Effector memory CD4-positive, alpha-beta T cell (primary cell): Measurements from ENCODE around the gene TMEM132D.
"Not testable (repeated sequence)": the region's sequence is repeated elsewhere in the genome, so short reads cannot be mapped to it uniquely, and the experiment has no call there.

ENCODE experiments used
- DNase-seq, 3 donors: peaks; one replicate each; pipeline ENCODE4 v3.0.0-alpha.2; 2020
- H3K27ac ChIP-seq: 2 replicates; pipeline ENCODE4 v1.7.0; 2013; ENCODE audit warnings: mild to moderate bottlenecking, low read length, moderate library complexity; ENCODE audit not compliant: insufficient read depth, poor library complexity, severe bottlenecking
- H3K27me3 ChIP-seq: replicated peaks from 2 replicates; pipeline ENCODE4 v1.7.0; 2013; ENCODE audit warnings: mild to moderate bottlenecking, low read length; ENCODE audit not compliant: insufficient read depth, control insufficient read depth, poor library complexity, severe bottlenecking
- H3K36me3 ChIP-seq: 2 replicates; pipeline ENCODE4 v1.7.0; 2013; ENCODE audit warnings: mild to moderate bottlenecking, low read length, moderate library complexity; ENCODE audit not compliant: control insufficient read depth, insufficient read depth
- H3K4me1 ChIP-seq: 2 replicates; pipeline ENCODE4 v1.7.0; 2013; ENCODE audit warnings: low read length, mild to moderate bottlenecking; ENCODE audit not compliant: control insufficient read depth, insufficient read depth, poor library complexity, severe bottlenecking
- H3K4me3 ChIP-seq: 2 replicates; pipeline ENCODE4 v1.7.0; 2013; ENCODE audit warnings: low read length, low read depth, mild to moderate bottlenecking; ENCODE audit not compliant: insufficient read depth, poor library complexity, severe bottlenecking
- H3K9me3 ChIP-seq: 2 replicates; pipeline ENCODE4 v1.7.0; 2013; ENCODE audit warnings: mild to moderate bottlenecking, low read length, moderate library complexity; ENCODE audit not compliant: control insufficient read depth

TMEM132D gene

DNA sequence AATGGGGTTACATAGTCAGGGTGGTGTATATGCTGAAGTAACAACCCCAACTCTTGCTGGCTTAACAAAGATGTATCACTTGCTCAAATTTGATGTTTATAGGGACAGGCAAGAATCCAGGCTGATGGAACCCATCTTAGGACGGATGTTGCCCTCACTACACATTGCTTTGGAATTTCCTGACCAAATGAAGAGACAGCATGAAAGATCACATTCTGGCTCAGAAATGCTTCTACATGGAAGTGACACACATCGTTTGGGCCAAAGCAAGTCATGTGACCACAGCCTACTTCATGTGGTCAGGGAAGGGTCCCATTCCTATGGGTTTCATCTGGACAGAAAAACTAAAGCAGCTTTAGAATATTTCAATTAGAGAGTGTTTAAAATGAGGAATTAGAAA lies 345.8 kb downstream of the TMEM132D start:
- H3K4me1 ChIP-seq: no peaks in the 10 kb centered on the region
- no peaks in the 10 kb centered on the region for H3K27me3 ChIP-seq
- no peak overlapping the region for H3K4me3 ChIP-seq
- DNase-seq: no peak
- no peaks in the 10 kb centered on the region for H3K9me3 ChIP-seq
- H3K36me3 ChIP-seq: no peaks in the 10 kb centered on the region
- no peak overlapping the region for H3K27ac ChIP-seq

DNA sequence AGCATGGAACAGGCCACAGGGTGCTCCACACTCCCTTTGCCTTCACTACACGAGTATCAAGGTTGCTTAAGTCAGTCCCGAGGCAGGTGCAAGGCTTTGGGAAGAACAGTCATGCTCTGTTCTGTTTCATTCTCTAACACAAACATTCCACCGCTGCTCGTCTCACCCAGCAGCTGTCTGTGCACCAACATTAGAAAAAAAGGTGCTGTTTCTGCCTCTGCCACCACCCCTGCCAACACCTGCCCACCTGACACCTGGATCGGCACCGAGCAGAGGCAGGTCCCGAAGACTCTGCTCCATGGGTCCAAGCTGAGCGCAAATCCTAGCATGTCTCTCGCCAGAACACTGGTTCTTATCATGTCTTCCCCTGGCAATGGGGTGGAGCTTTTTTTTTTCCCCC lies 347.7 kb downstream of the TMEM132D start:
- no peaks in the 10 kb centered on the region for H3K4me1 ChIP-seq
- no peaks in the 10 kb centered on the region for H3K27me3 ChIP-seq
- no peaks in the 10 kb centered on the region for H3K36me3 ChIP-seq
- DNase-seq: no peak
- no peaks in the 10 kb centered on the region for H3K9me3 ChIP-seq
- no peak overlapping the region for H3K27ac ChIP-seq
- no peak overlapping the region for H3K4me3 ChIP-seq

DNA sequence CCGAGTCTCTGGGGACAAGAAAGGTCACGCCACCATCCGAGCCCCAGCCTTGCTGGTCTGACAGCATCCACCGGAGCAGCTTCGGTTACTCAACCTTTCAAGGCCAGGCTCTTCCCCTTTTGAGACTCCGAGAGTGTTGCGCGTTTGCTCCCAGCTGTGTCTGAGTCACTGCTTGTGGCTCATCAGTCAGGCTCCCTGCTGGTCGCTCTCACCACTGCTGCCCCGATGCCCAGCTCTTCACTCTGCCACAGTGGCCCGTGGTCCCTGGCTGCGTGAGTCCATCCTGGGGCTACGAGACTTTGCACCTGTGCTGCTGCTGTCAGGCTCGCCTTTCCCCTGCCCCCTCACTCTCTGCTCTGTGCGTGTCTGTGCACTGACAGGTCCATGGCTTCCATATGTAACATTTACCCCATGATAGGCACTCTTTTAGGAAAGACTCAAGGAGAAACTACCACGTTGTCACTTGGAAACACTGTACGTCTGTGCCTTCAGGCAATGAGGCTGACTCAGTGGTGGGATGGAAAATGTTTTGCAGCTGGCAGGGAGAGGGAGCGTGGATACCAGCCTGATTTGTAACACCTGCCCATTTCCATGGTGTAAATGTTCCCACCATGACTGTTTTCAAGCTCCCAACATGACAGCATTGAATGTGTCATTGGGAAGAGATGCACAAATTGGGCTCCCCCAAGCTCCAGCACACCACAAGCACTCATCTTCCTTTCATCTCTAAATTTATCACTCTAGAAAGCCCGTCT lies 350.7 kb downstream of the TMEM132D start:
- Histone ChIP-seq H3K27me3 (no peaks in the 10 kb centered on the region), H3K4me3 (no peak overlapping the region), H3K36me3 (no peaks in the 10 kb centered on the region), H3K4me1 (no peaks in the 10 kb centered on the region), H3K27ac (no peak overlapping the region), H3K9me3 (no peaks in the 10 kb centered on the region)
- DNase-seq: no peak

DNA sequence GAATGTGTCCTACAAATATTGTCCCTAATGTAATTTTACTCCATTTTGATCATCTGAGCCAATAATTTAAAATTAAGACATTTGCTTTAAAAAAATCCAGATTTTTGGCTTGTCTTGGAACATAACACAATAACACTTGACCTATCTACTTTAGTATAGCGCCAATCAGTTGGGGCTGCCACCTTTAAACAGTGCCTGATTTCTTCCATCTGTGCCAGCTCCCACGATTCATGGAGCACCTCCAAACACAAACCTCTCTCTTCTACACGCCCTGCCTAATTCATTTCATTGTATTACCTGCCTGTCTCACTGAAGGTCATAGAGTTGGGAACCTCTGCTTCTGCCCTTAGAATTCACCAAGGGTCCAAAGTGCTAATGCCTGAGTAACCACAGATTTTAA lies 352.4 kb downstream of the TMEM132D start:
- H3K9me3 ChIP-seq: no peaks in the 10 kb centered on the region

DNA sequence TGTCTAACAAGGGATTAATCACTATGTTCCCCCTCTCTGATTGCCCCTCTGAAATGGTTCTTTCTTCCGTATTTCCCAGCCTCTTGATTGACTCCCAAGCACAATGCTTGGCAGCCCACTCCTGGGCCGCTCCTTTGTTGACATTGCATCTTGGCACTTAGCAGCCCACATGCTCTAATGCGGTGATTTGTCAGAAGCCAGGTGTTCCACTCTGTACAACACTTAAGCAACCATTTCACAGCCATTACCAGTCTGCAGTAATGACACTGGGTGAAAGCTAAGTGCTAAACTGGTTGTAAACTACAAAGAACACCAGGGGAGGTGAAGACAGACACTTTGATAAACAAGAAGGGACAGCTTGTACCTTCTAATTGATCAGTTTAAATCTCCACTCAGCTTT lies 353.5 kb downstream of the TMEM132D start:
- H3K27ac ChIP-seq: no peak overlapping the region
- no peaks in the 10 kb centered on the region for H3K27me3 ChIP-seq
- DNase-seq: no peak
- H3K4me1 ChIP-seq: no peaks in the 10 kb centered on the region
- H3K36me3 ChIP-seq: no peaks in the 10 kb centered on the region
- no peak overlapping the region for H3K4me3 ChIP-seq
- no peaks in the 10 kb centered on the region for H3K9me3 ChIP-seq

More for the DNA sequence above, 352.4 kb downstream of the TMEM132D start:
- H3K27ac ChIP-seq: no peak overlapping the region
- H3K27me3 ChIP-seq: no peaks in the 10 kb centered on the region
- no peaks in the 10 kb centered on the region for H3K4me1 ChIP-seq
- DNase-seq: no peak
- no peaks in the 10 kb centered on the region for H3K36me3 ChIP-seq
- H3K4me3 ChIP-seq: no peak overlapping the region

DNA sequence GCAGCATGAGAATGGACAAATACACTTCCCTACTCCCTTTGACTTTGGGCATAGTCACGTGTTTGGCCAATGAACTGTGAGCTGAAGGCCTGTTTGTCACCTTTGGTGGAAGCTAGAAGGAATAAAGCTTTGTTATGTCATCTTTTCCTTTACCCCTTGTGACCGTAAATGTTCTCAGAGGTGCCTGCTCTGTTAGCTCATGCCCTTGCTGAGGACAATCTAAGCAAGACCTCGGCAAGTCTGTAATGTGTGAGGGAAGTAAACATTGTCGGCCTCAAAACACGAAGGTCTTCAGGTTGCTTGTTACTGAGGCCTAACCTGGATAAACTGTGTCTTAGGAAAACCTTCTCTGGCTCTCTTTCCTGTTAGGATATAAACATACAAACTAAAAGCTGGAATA lies 354.2 kb downstream of the TMEM132D start:
- Histone ChIP-seq H3K4me3 (no peak overlapping the region), H3K9me3 (no peaks in the 10 kb centered on the region), H3K27me3 (no peaks in the 10 kb centered on the region), H3K27ac (no peak overlapping the region), H3K36me3 (no peaks in the 10 kb centered on the region), H3K4me1 (no peaks in the 10 kb centered on the region)
- DNase-seq: no peak

DNA sequence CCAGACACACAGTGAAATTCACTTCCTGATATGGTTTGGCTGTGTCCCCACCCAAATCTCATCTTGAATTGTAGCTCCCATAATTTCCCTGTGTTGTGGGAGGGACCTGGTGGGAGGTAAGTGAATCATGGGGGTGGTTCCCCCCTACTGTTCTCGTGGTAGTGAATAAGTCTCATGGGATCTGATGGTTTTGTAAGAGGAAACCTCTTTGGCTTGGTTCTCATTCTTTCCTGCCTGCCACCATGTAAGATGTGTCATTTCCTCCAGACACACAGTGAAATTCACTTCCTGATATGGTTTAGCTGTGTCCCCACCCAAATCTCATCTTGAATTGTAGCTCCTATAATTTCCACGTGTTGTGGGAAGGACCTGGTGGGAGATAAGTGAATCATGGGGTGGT lies 354.8 kb downstream of the TMEM132D start:
- not testable (repeated sequence) for H3K9me3 ChIP-seq, DNase-seq, H3K27me3 ChIP-seq

DNA sequence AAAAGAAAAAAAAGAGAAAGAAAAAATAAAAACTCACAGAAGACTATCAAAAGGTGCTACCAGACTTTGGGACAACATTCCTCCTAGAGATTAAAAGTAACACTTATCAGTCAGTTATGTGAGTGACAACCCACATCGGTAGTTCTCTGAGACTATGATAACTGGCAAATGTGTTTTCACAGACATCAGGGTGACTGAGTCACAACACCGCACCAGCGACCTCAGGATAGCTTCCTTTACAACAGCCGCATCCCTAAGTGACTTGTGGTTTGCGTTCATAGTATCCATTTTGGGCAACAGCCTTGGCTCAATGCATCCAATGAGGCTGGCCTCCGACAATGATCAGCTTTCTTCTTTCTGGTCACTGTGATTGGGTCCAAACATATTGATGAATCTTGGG lies 359.1 kb downstream of the TMEM132D start:
- no peaks in the 10 kb centered on the region for H3K4me1 ChIP-seq
- H3K27me3 ChIP-seq: no peaks in the 10 kb centered on the region
- no peaks in the 10 kb centered on the region for H3K9me3 ChIP-seq
- no peaks in the 10 kb centered on the region for H3K36me3 ChIP-seq
- H3K4me3 ChIP-seq: no peak overlapping the region
- DNase-seq: no peak
- no peak overlapping the region for H3K27ac ChIP-seq

More for the DNA sequence above, 354.8 kb downstream of the TMEM132D start:
- H3K4me3 ChIP-seq, H3K36me3 ChIP-seq, H3K4me1 ChIP-seq, H3K27ac ChIP-seq: not testable (repeated sequence)

DNA sequence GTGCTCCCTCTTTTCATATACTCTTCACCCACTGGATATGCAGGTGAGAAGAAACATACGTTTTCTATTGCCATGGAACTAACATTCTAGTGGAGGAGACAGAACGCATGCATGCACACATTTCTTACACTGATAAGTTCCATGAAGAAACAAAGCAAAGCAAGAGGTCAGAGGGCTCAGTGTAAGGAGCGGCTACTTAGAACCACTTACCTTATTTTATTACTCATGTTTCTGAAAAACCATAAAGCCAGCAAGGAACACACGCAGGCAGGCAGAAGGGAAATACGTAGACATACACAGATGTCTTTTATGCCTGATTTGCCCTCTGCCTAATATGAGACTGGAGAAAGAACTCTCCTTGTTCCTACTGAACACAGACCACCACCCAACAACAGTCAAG lies 362.9 kb downstream of the TMEM132D start:
- Histone ChIP-seq H3K27me3 (no peaks in the 10 kb centered on the region), H3K36me3 (no peaks in the 10 kb centered on the region), H3K27ac (no peak overlapping the region), H3K4me1 (no peaks in the 10 kb centered on the region), H3K9me3 (no peaks in the 10 kb centered on the region), H3K4me3 (no peak overlapping the region)
- no peak for DNase-seq

DNA sequence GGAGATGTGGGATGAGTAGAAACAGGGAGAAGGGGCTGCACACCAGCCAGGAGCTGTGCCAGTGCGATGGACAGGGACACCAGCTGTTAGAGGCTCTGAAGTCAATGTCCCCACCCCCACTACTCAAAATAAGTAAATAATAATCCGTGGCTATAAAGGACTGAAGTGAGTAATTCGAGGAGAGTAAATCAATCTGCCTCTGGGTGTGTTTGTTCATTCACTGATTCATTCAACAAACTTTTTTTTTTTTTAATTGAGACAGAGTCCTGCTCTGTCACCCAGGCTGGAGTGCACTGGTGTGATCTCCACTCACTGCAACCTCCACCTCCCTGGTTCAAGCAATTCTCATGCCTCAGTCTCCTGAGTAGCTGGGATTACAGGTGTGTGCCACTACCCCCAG lies 363.6 kb downstream of the TMEM132D start:
- H3K27ac ChIP-seq: no peak overlapping the region
- no peak for DNase-seq

More for the DNA sequence above, 363.6 kb downstream of the TMEM132D start:
- Histone ChIP-seq H3K27me3 (no peaks in the 10 kb centered on the region), H3K4me1 (no peaks in the 10 kb centered on the region), H3K9me3 (no peaks in the 10 kb centered on the region), H3K4me3 (no peak overlapping the region), H3K36me3 (no peaks in the 10 kb centered on the region)
